ENCODE data around the gene YDJC.

DNA sequence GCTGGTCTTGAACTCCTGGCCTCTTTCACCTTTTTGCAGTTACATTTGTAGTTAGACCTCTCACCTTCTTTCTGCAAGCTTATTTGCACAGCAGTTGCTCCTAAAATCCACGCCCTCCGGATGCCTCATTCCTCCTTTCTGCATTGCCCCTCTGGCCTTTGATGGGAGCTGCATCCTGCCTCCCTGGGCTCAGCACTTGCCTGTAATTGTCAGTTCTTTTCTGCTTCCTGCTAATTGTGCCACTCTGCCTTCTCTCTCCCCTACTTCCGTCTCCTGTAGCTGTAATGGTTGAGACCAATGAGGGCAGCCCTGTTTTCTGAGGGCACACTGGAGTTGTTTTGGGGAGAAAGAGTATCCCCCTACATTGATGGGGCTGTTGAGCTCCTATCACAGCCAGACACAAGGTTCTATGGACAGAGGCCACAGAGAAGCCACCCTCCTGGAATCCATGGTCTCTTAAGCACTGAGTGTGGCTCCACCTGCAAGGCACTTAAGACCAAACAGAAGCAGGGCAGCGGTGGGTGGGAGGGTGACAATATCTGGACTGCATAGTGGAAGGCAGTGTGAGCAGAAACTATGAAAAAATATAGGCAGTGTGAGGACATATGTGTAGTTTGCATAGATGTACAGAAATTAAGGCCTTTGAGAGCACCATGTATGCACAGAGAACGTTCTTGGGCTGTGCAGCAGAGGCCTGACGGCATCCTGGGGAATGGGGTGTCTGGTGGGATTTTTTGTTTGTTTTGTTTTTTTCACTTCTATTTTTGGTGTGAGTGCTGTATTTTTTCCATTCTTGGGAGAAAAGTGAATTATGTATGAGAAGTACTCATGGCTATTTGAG, 30.5 kb downstream of the YDJC start:
- TF ChIP-seq ZBTB33 (CRISPR knock-in tag; IDR thresholded peaks at IDR 0.05) (no peak), RBM34 (IDR thresholded peaks at IDR 0.05; ENCODE audit: borderline replicate concordance, insufficient read depth, low read length) (no peak), HDAC6 (IDR thresholded peaks at IDR 0.05; ENCODE audit: low read depth, low read length) (no peak)

All from K562 (cell line).